Smooth muscle cell (in vitro differentiated cells): ENCODE data around the gene DUSP8. TPM values are rescaled to one million over a fixed set of nuclear protein-coding genes. Genes with fewer than 3 reads are reported as not detected.

ENCODE experiments used
- DNase-seq: peaks from one replicate; lab custom pipeline; 2025; ENCODE audit not compliant: unreplicated experiment; lab: John Stamatoyannopoulos, UW
- H2AFZ ChIP-seq: fragments of 200-600 bp; sonication (generic); 2 replicates; pipeline ENCODE4 v1.6.0; 2016; ENCODE audit warnings: antibody characterized with exemption, low read depth, mild to moderate bottlenecking
- H3F3A ChIP-seq: fragments of 200-600 bp; sonication (generic); 2 replicates; pipeline ENCODE4 v1.6.0; 2017; ENCODE audit warnings: antibody characterized with exemption, low read depth
- H3K27ac ChIP-seq: fragments of 200-600 bp; sonication (generic); 2 replicates; pipeline ENCODE4 v1.5.1; 2016; ENCODE audit warnings: low read depth, mild to moderate bottlenecking
- H3K27me3 ChIP-seq: fragments of 200-600 bp; sonication (generic); 2 replicates; pipeline ENCODE4 v1.6.1; 2016; ENCODE audit warnings: low read depth, mild to moderate bottlenecking
- H3K36me3 ChIP-seq: fragments of 200-600 bp; sonication (generic); 2 replicates; pipeline ENCODE4 v1.5.1; 2016; ENCODE audit warnings: low read depth
- H3K4me1 ChIP-seq: fragments of 200-600 bp; sonication (generic); 2 replicates; pipeline ENCODE4 v1.5.1; 2016; ENCODE audit warnings: low read depth
- H3K4me2 ChIP-seq: fragments of 200-600 bp; sonication (generic); 2 replicates; pipeline ENCODE4 v1.6.0; 2016; ENCODE audit warnings: mild to moderate bottlenecking
- H3K4me3 ChIP-seq: fragments of 200-600 bp; sonication (generic); 2 replicates; pipeline ENCODE4 v1.5.1; 2016; ENCODE audit warnings: mild to moderate bottlenecking
- H3K79me2 ChIP-seq: fragments of 200-600 bp; sonication (generic); 2 replicates; pipeline ENCODE4 v1.6.0; 2016; ENCODE audit warnings: low read depth, mild to moderate bottlenecking
- H3K9ac ChIP-seq: fragments of 200-600 bp; sonication (generic); 2 replicates; pipeline ENCODE4 v1.6.0; 2016; ENCODE audit warnings: low read depth
- H3K9me3 ChIP-seq: fragments of 200-600 bp; sonication (generic); replicated peaks from 2 replicates; pipeline ENCODE4 v1.5.1; 2016; ENCODE audit warnings: low read depth
- H4K20me1 ChIP-seq: fragments of 200-600 bp; sonication (generic); 2 replicates; pipeline ENCODE4 v1.6.0; 2016; ENCODE audit warnings: low read depth
- WGBS: methylation state at CpG from one replicate; pipeline ENCODE4 v1.1.7; 2016; ENCODE audit warnings: low lambda C conversion rate; 5-methylcytosine and 5-hydroxymethylcytosine counted together
- polyA plus RNA-seq: library from polyadenylated mRNA; unstranded; fragments of >200 nt; fragmentation: Nextera tagmentation; extraction: Ambion mirVana; gene quantifications from 2 replicates; pipeline ENCODE4 v1.2.1, GENCODE V29; 2016
- total RNA-seq: library from RNA; depleted of rRNA; stranded (reverse); fragments of >200 nt; gene quantifications from 2 replicates; pipeline ENCODE4 v1.2.3, GENCODE V29; 2014
- TF ChIP-seq, protein P1 (sequence below): fragments of 200-600 bp; sonication (generic); IDR thresholded peaks from 2 replicates; pipeline ENCODE4 v1.5.1; 2017; ENCODE audit warnings: borderline replicate concordance, mild to moderate bottlenecking, antibody characterized with exemption; ENCODE audit not compliant: insufficient read depth, poor library complexity, severe bottlenecking

DUSP8 gene
- total and polyA plus RNA-seq, 2 experiments from 2014 or later, result 5.0 to 6.3 TPM

DNA sequence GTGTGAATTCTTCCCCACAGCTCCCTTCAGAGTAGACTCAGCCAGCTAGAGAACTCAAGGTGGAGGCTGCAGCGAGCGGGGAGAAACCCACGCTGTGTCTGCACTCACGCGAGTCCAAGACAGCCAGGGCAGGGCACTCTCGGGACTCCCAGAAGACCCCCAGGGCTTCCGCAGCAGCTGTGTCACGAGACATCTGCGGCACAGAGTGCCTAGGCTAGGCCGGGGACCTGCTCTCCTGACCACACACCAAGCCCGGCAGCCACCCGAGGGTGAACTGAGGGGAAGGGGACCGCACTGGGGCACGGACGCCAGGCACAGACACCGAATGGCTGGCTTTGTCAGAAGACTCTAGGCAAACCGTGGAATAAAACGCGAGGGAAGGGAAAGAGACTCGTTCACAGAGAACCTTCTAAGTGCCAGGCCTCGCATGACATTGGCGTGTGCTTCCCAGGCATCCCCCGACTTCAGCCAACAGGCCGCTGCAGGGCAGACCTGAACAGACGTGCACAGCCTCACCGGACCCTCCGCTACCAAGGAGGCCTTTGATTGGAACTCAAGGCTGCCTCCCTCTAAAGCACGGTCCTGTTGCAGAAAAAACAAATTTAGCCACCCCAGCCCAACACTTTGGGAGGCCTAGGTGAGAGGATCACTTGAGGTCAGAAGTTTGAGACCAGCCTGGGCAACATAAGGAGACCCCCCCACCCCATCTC, 67.3 kb downstream of the DUSP8 start:
- TF ChIP-seq, protein P1, sequence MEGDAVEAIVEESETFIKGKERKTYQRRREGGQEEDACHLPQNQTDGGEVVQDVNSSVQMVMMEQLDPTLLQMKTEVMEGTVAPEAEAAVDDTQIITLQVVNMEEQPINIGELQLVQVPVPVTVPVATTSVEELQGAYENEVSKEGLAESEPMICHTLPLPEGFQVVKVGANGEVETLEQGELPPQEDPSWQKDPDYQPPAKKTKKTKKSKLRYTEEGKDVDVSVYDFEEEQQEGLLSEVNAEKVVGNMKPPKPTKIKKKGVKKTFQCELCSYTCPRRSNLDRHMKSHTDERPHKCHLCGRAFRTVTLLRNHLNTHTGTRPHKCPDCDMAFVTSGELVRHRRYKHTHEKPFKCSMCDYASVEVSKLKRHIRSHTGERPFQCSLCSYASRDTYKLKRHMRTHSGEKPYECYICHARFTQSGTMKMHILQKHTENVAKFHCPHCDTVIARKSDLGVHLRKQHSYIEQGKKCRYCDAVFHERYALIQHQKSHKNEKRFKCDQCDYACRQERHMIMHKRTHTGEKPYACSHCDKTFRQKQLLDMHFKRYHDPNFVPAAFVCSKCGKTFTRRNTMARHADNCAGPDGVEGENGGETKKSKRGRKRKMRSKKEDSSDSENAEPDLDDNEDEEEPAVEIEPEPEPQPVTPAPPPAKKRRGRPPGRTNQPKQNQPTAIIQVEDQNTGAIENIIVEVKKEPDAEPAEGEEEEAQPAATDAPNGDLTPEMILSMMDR, result no peak
- Histone ChIP-seq H3K27ac (no peak overlapping the region), H4K20me1 (peaks cover 100% of the 10 kb centered on the region), H3K27me3 (no peaks in the 10 kb centered on the region), H3K4me3 (no peak overlapping the region), H3K79me2 (peaks cover 12% of the 10 kb centered on the region), H3K36me3 (no peaks in the 10 kb centered on the region), H2AFZ (no peak overlapping the region), H3K4me1 (peaks cover 6% of the 10 kb centered on the region), H3F3A (no peaks in the 10 kb centered on the region), H3K4me2 (no peak overlapping the region), H3K9ac (no peak overlapping the region), H3K9me3 (no peaks in the 10 kb centered on the region)
- WGBS, result 92% methylated on average over 28 of the region's 28 CpGs
- DNase-seq, result no peak

DNA sequence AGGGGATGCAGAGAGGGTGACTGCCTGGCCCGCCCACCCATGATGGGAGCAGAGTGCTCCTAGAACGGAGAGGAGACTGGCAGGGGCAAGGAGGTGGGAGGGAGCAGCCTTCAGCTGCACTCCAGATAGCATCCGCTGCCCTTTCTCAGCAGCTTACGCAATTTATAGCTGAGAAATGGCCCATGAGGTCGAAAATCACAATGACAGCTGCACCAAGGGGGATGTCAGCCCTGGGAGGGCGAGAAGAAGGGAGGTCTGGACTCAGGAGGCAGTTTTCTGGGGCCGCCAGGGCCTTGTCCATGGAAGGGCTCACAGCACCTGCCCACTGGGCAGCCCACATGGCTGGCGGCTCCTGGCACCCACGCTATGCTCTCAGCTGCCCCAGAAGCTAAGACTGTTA, 67.9 kb downstream of the DUSP8 start:
- DNase-seq, result no peak
- no peak overlapping the region for H2AFZ ChIP-seq
- peaks cover 6% of the 10 kb centered on the region for H3K4me1 ChIP-seq
- H3F3A ChIP-seq, result no peaks in the 10 kb centered on the region
- H3K4me2 ChIP-seq, result no peak overlapping the region
- H3K36me3 ChIP-seq, result no peaks in the 10 kb centered on the region
- no peak overlapping the region for H3K9ac ChIP-seq
- 87% methylated on average over 9 of the region's 9 CpGs for WGBS
- TF ChIP-seq, protein P1, result no peak
- peaks cover 100% of the 10 kb centered on the region for H4K20me1 ChIP-seq
- H3K27ac ChIP-seq, result no peak overlapping the region
- no peaks in the 10 kb centered on the region for H3K27me3 ChIP-seq
- H3K9me3 ChIP-seq, result no peaks in the 10 kb centered on the region
- H3K4me3 ChIP-seq, result no peak overlapping the region
- H3K79me2 ChIP-seq, result peaks cover 12% of the 10 kb centered on the region

Other genes starting within 250 kb of the DUSP8 start
- 0.27 and 5.2 TPM in 2 replicates for gene BRSK2, start 182.3 kb downstream of the DUSP8 start, total RNA-seq
- 1.5 and 2.3 TPM in 2 replicates for gene BRSK2, start 182.3 kb downstream of the DUSP8 start, polyA plus RNA-seq
- 2.5 and 19.0 TPM in 2 replicates for gene MOB2, start 85.5 kb downstream of the DUSP8 start, total RNA-seq
- gene MOB2, start 85.5 kb downstream of the DUSP8 start, polyA plus RNA-seq, result 24.0 and 35.7 TPM in 2 replicates
- gene KRTAP5-1, start 13.0 kb upstream of the DUSP8 start, total RNA-seq, result not detected in 2 replicates
- gene KRTAP5-1, start 13.0 kb upstream of the DUSP8 start, polyA plus RNA-seq, result 0.45 TPM in 1 of 2 replicates, not detected in the other
- gene KRTAP5-2, start 26.0 kb upstream of the DUSP8 start, total RNA-seq, result not detected in 2 replicates
- gene KRTAP5-2, start 26.0 kb upstream of the DUSP8 start, polyA plus RNA-seq, result 0.14 TPM in 1 of 2 replicates, not detected in the other
- not detected in 2 replicates for gene KRTAP5-3, start 36.2 kb upstream of the DUSP8 start, total RNA-seq
- gene KRTAP5-3, start 36.2 kb upstream of the DUSP8 start, polyA plus RNA-seq, result not detected in 2 replicates
- not detected in 2 replicates for gene KRTAP5-4, start 49.9 kb upstream of the DUSP8 start, total RNA-seq
- gene KRTAP5-4, start 49.9 kb upstream of the DUSP8 start, polyA plus RNA-seq, result not detected in 2 replicates
- not detected in 2 replicates for gene KRTAP5-5, start 57.5 kb upstream of the DUSP8 start, total RNA-seq
- not detected in 2 replicates for gene KRTAP5-5, start 57.5 kb upstream of the DUSP8 start, polyA plus RNA-seq
- gene KRTAP5-6, start 124.9 kb upstream of the DUSP8 start, total RNA-seq, result not detected in 2 replicates
- not detected in 2 replicates for gene KRTAP5-6, start 124.9 kb upstream of the DUSP8 start, polyA plus RNA-seq
- gene IFITM10, start 178.3 kb upstream of the DUSP8 start, total RNA-seq, result 0.49 and 2.5 TPM in 2 replicates
- gene IFITM10, start 178.3 kb upstream of the DUSP8 start, polyA plus RNA-seq, result 2.2 and 4.2 TPM in 2 replicates
- 101 and 123 TPM in 2 replicates for gene CTSD, start 191.7 kb upstream of the DUSP8 start, total RNA-seq
- gene CTSD, start 191.7 kb upstream of the DUSP8 start, polyA plus RNA-seq, result 301 and 310 TPM in 2 replicates